ENCODE measurements around the gene PLA2G4A. TPM values are rescaled to one million over a fixed set of nuclear protein-coding genes. Genes with fewer than 3 reads are reported as not detected.

PLA2G4A gene
- total RNA-seq, 1 experiment from 2014 or later = not detected

DNA sequence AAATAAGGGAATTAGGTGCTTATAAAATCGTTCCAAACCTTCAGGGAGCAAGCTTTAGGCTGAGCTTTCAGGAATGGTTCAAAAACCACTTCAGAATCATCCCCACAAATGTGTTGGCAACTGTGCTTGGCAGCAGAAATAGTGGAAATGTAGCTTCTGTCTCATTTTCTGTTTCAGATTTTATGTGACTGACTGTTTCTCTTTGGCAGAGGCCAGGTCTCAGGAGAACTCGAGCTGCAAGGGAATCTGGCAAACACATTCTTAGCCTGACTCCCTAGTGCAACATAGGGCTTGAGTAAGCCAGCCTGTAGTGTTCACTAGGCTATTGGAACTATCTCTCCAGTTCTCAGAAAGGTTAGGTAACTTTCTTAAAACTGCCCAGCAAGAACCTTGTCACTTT is 128.6 kb downstream of the PLA2G4A start:
- in situ Hi-C loops (cut with HindIII; ENCODE audit: low pct_unique_long_range_greater_than_20kb, low sequenced_read_pairs) = no loop called here
- no TSS peak for BruUV-seq (replicated peaks)
- Histone ChIP-seq H3K4me3 (ENCODE audit: low read depth in 2 of 2, low read length in 2 of 2) (no peak overlapping the region), H3K9me3 (ENCODE audit: control insufficient read depth, insufficient read depth, low read depth, low read length) (no peaks in the 10 kb centered on the region), H3K27ac (ENCODE audit: low read length) (no peak overlapping the region), H3K4me1 (ENCODE audit: control insufficient read depth, insufficient read depth, low read length) (no peaks in the 10 kb centered on the region), H3K36me3 (ENCODE audit: control insufficient read depth, insufficient read depth, low read length) (no peaks in the 10 kb centered on the region), H3K27me3 (ENCODE audit: control insufficient read depth, insufficient read depth, low read length) (no peaks in the 10 kb centered on the region)
- TF ChIP-seq TCF7L2 (IDR thresholded peaks at IDR 0.05; ENCODE audit: low read depth, low read length) = no peak
- TF ChIP-seq, protein P1, sequence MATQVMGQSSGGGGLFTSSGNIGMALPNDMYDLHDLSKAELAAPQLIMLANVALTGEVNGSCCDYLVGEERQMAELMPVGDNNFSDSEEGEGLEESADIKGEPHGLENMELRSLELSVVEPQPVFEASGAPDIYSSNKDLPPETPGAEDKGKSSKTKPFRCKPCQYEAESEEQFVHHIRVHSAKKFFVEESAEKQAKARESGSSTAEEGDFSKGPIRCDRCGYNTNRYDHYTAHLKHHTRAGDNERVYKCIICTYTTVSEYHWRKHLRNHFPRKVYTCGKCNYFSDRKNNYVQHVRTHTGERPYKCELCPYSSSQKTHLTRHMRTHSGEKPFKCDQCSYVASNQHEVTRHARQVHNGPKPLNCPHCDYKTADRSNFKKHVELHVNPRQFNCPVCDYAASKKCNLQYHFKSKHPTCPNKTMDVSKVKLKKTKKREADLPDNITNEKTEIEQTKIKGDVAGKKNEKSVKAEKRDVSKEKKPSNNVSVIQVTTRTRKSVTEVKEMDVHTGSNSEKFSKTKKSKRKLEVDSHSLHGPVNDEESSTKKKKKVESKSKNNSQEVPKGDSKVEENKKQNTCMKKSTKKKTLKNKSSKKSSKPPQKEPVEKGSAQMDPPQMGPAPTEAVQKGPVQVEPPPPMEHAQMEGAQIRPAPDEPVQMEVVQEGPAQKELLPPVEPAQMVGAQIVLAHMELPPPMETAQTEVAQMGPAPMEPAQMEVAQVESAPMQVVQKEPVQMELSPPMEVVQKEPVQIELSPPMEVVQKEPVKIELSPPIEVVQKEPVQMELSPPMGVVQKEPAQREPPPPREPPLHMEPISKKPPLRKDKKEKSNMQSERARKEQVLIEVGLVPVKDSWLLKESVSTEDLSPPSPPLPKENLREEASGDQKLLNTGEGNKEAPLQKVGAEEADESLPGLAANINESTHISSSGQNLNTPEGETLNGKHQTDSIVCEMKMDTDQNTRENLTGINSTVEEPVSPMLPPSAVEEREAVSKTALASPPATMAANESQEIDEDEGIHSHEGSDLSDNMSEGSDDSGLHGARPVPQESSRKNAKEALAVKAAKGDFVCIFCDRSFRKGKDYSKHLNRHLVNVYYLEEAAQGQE (IDR thresholded peaks at IDR 0.05; ENCODE audit: insufficient read depth in 1 of 2, low read depth in 2 of 2, low read length in 1 of 2) = no peak
- DNase-seq (ENCODE audit: low read depth, low spot score) (no peak), ATAC-seq (no peak)
- ChIA-PET CTCF (no interaction called here), POLR2A (no interaction called here)
- intact Hi-C loops (cut with micrococcal nuclease; ENCODE audit: unreplicated experiment) = no loop called here

DNA sequence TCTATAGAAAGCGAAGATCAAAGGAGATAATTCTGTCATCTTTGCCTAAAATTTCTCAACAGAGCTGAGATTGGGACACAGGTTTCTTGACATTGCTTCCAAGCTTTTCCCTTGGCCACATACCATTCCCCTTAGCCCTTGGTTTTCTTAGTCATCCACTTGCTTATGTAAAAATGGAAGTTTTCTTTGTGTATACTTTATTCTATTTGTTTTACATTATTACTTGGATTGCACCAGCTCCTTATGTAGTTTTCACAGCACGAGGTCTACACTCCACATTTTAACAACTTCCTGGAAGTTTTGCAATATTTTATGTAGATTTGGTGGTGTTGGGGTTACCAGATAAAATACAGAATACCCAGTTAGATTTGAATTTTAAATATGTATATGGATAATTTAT is 129.8 kb downstream of the PLA2G4A start:
- ATAC-seq = no peak
- intact Hi-C loops (cut with micrococcal nuclease; ENCODE audit: unreplicated experiment) = no loop called here
- Histone ChIP-seq H3K9me3 (ENCODE audit: control insufficient read depth, insufficient read depth, low read depth, low read length) (no peaks in the 10 kb centered on the region), H3K27ac (ENCODE audit: low read length) (no peak overlapping the region), H3K4me1 (ENCODE audit: control insufficient read depth, insufficient read depth, low read length) (no peaks in the 10 kb centered on the region), H3K27me3 (ENCODE audit: control insufficient read depth, insufficient read depth, low read length) (no peaks in the 10 kb centered on the region), H3K36me3 (ENCODE audit: control insufficient read depth, insufficient read depth, low read length) (no peaks in the 10 kb centered on the region), H3K4me3 (ENCODE audit: low read depth in 2 of 2, low read length in 2 of 2) (no peak overlapping the region)
- DNase-seq (ENCODE audit: low read depth, low spot score) = no peak
- POLR2A ChIA-PET = no interaction called here
- no TSS peak for BruUV-seq (replicated peaks)
- in situ Hi-C loops (cut with HindIII; ENCODE audit: low pct_unique_long_range_greater_than_20kb, low sequenced_read_pairs) = no loop called here
- TF ChIP-seq TCF7L2 (IDR thresholded peaks at IDR 0.05; ENCODE audit: low read depth, low read length) (no peak), CTCF (IDR thresholded peaks at IDR 0.05) (no peak), POLR2AphosphoS5 (IDR thresholded peaks at IDR 0.05; ENCODE audit: low read depth, low read length) (no peak), SIN3A (IDR thresholded peaks at IDR 0.05; ENCODE audit: borderline replicate concordance, insufficient read depth, low read depth, low read length) (no peak)
- TF ChIP-seq, protein P1 (IDR thresholded peaks at IDR 0.05; ENCODE audit: insufficient read depth in 1 of 2, low read depth in 2 of 2, low read length in 1 of 2) = no peak
- CTCF ChIA-PET = no interaction called here
